ENCODE results near the gene CHKB.

The CHKB gene

DNA sequence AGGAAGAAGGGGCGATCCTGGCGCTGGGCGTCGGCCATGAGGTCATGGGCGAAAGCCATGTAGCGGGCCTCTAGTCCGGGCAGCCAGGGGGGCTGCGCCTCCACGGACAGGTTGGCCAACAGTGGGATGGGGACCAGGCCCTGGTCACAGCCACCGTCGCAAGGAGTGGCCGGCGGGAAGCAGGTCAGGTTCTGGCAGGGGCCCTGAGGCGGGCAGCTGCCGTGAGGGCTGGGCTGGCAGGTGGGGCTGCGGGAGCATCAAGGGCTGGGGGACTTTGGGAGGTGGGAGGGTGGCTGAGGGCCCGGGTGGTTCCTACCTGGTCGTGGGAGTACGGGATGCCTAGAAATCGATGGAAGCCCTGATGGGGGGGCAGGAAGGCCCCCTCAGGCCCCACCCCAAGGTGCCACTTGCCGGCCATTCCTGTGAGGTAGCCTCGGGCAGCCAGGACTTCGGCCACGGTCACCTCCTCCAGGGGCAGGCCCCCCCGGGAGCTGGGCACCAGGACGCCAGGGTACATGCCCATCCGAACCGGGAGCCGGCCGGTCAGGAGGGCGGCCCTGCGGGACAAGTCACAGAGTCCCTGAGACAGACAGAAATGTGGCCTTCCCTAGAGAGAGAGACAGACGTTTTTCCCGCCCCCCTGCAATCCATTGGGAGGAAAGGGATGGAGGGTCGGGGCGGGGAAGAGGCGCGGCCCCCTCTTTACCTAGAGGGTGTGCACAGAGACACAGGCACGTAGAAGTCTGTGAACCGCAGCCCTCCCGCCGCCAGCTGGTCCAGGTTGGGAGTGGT lies 44.4 kb upstream of the CHKB start:
- POLR2A ChIA-PET: interaction anchor here (0.7 to 2.0 kb wide), 4 partner anchors 44 to 118 kb away, joined by 3 to 5 read pairs (median 4); partner anchors contain the start of genes CHKB and SCO2
- CTCF ChIA-PET: interaction anchor here (0.5 to 1.4 kb wide), 3 partner anchors 50 to 91 kb away, joined by 4 to 5 read pairs (median 5); no protein-coding TSS in a partner anchor
- DNase-seq (ENCODE audit: extremely low spot score): no peak
- TF ChIP-seq ARNT (IDR thresholded peaks at IDR 0.05) (no peak), ZNF384 (IDR thresholded peaks at IDR 0.05) (no peak), ELF4 (IDR thresholded peaks at IDR 0.05) (no peak), FOXA1 (IDR thresholded peaks at IDR 0.05) (no peak), SP1 (IDR thresholded peaks at IDR 0.05) (no peak), CTBP1 (IDR thresholded peaks at IDR 0.05; ENCODE audit: borderline replicate concordance) (no peak), LEF1 (IDR thresholded peaks at IDR 0.05; ENCODE audit: borderline replicate concordance) (no peak), HDGF (IDR thresholded peaks at IDR 0.05; ENCODE audit: borderline replicate concordance) (no peak), TARDBP (IDR thresholded peaks at IDR 0.05) (no peak), L3MBTL2 (conservative IDR thresholded peaks at IDR 0.05) (no peak), NFRKB (IDR thresholded peaks at IDR 0.05) (no peak), BHLHE40 (IDR thresholded peaks at IDR 0.05; ENCODE audit: borderline replicate concordance) (no peak), SUZ12 (IDR thresholded peaks at IDR 0.05) (no peak)
- TF ChIP-seq, protein P1, sequence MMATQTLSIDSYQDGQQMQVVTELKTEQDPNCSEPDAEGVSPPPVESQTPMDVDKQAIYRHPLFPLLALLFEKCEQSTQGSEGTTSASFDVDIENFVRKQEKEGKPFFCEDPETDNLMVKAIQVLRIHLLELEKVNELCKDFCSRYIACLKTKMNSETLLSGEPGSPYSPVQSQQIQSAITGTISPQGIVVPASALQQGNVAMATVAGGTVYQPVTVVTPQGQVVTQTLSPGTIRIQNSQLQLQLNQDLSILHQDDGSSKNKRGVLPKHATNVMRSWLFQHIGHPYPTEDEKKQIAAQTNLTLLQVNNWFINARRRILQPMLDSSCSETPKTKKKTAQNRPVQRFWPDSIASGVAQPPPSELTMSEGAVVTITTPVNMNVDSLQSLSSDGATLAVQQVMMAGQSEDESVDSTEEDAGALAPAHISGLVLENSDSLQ (IDR thresholded peaks at IDR 0.05): no peak

DNA sequence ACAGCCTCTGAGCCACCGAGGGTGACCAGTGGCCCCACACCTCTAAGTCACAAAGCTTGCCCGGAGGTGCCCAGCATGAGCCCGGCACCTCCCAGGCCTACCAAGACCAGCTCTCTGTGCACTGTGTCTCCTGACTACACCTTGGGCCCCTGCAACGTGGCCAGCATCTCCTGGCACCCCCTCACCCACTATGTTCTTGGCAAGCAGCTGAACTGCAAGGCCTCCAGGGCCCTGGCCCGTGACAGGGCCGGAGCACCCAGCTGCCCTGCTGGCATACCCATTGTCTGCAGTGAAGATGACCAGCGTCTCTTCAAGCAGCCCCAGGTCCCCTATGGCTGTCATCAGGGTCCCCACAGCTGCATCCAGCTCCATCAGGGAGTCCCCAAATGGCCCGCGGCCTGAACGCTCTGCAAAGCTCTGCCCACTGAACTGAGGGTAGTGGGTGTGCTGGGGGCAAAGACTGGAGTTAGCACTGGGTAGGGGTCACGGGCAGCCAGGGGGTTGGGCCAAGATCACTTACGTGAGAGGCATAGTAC lies 43.7 kb upstream of the CHKB start:
- no peak for DNase-seq (ENCODE audit: extremely low spot score)
- CTCF ChIA-PET: interaction anchor here (0.5 to 1.4 kb wide), 2 partner anchors 50 to 68 kb away, joined by 4 to 5 read pairs; no protein-coding TSS in a partner anchor
- POLR2A ChIA-PET: interaction anchor here (1.2 to 2.0 kb wide), 2 partner anchors 44 to 101 kb away, joined by 4 read pairs; partner anchors contain the start of genes CHKB and SCO2
- TF ChIP-seq SUZ12 (IDR thresholded peaks at IDR 0.05) (no peak), TARDBP (IDR thresholded peaks at IDR 0.05) (no peak), FOXK2 (IDR thresholded peaks at IDR 0.05) (no peak), ZNF384 (IDR thresholded peaks at IDR 0.05) (no peak), NFRKB (IDR thresholded peaks at IDR 0.05) (no peak), SP1 (IDR thresholded peaks at IDR 0.05) (no peak), ARNT (IDR thresholded peaks at IDR 0.05) (no peak)
- TF ChIP-seq, protein P1 (IDR thresholded peaks at IDR 0.05): no peak

DNA sequence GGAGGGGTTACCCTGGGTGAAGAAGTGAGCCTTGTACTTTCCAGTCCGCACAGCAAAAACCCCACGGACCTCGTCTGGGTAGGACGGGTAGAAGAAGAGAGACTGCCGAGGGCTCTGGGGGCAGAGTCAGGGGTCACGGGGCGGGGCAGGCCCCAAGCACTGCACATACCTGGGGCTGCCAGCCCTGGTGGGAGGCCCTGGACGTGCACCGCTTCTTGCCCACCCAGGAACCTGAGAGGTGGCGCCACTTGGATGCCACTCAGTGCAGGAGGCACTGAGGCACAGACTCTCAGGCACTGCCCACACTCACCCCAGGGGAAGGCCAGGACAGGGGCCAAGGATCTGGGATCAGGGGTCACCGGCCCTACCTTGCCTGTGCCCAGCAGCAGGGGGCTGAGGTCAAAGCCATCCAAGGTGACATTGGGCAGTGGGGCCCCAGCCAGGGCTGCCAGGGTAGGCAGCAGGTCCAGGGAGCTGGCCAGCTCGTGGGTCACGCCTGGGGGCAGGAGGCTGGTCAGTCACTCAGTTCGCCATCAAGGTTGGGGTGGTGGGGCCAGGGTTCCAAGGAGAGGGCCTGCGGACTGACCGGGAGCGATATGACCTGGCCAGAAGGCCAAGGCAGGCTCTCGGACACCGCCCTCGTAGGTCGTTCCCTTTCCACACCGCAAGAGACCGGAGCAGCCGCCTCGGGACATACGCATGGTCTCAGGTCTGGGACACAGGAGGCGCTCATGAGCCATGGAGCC lies 43.1 kb upstream of the CHKB start:
- ChIA-PET POLR2A (interaction anchor here (1.2 to 2.0 kb wide), 2 partner anchors 44 to 100 kb away, joined by 4 read pairs; partner anchors contain the start of genes CHKB and SCO2), CTCF (interaction anchor here (1.4 kb wide), 1 partner anchor 69 kb away, joined by 5 read pairs; no protein-coding TSS in a partner anchor)
- TF ChIP-seq, protein P1 (IDR thresholded peaks at IDR 0.05): no peak
- TF ChIP-seq FOXA1 (IDR thresholded peaks at IDR 0.05) (no peak), TARDBP (IDR thresholded peaks at IDR 0.05) (no peak), FOXM1 (IDR thresholded peaks at IDR 0.05; ENCODE audit: borderline replicate concordance) (no peak), LEF1 (IDR thresholded peaks at IDR 0.05; ENCODE audit: borderline replicate concordance) (no peak), SUZ12 (IDR thresholded peaks at IDR 0.05) (no peak), ELF4 (IDR thresholded peaks at IDR 0.05) (no peak), NFRKB (IDR thresholded peaks at IDR 0.05) (no peak), ZNF384 (IDR thresholded peaks at IDR 0.05) (no peak), ARNT (IDR thresholded peaks at IDR 0.05) (no peak), CTBP1 (IDR thresholded peaks at IDR 0.05; ENCODE audit: borderline replicate concordance) (no peak), BHLHE40 (IDR thresholded peaks at IDR 0.05; ENCODE audit: borderline replicate concordance) (no peak), HDGF (IDR thresholded peaks at IDR 0.05; ENCODE audit: borderline replicate concordance) (no peak), L3MBTL2 (conservative IDR thresholded peaks at IDR 0.05) (no peak), SP1 (IDR thresholded peaks at IDR 0.05) (no peak), FOXK2 (IDR thresholded peaks at IDR 0.05) (no peak)
- DNase-seq (ENCODE audit: extremely low spot score): no peak

DNA sequence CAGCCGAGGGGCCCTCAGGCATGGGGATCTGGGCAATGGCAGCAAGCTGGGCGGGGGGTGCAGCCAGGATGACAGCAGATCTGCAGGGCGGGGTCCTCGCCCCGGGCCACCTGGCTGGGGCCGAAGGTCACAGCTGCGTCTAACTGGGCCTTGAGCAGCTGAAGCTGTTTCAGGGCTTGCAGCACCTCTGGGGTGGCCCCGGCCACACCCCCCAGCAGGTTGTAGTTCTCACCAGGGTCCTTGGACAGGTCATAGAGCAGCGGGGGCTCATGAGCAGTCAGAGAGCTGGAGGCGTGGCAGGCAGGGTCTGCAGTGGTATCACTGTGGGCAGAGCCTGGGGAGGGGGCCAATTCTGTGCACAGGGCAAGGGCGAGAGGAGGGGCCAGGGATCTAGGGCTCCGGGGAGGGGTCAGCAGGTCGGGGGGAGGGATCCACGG lies 42.5 kb upstream of the CHKB start:
- TF ChIP-seq ELF4 (IDR thresholded peaks at IDR 0.05) (no peak), L3MBTL2 (conservative IDR thresholded peaks at IDR 0.05) (no peak), FOXK2 (IDR thresholded peaks at IDR 0.05) (no peak)
- CTCF ChIA-PET: no interaction called here
- no peak for DNase-seq (ENCODE audit: extremely low spot score)
- POLR2A ChIA-PET: interaction anchor here (2.0 kb wide), 1 partner anchor 99 kb away, joined by 4 read pairs; the partner anchor contains the start of gene SCO2

DNA sequence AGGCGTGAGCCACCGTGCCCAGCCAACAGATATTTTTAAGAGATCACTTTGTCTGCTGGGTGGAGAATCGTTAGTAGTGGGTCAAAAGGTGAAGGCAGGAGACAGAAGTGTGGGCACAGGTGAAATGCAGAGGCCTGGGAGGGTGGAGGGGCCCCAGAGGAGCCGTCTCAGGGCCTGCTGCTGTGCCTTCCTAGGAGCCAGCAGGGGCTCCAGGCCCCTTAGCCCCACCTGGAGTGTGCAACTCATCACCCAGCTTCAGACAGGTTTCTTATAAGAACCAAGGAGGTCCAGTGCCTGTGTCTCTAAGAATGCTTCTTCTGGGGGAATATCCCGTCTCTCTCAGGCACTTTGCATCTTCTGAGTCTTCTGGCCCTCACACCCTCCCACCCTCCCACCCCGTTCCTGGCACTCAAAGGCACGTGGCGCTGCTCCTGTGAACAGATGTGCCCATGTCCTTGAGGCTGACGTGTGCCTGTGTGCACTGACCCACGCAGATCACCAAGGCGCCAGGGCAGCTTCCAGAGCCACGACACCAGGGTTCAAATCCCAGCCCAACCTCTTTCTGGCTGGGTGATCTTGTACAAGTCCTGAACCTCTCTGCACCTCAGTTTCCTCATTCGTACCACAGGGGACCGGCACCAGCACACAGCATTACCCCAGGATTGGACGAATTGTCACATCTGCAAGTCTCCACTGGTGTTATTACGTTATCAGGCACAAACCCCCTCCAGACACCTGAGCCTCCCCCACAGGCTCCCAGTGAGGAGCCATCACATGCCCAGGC lies 41.9 kb upstream of the CHKB start:
- ChIA-PET POLR2A (interaction anchor here (1.0 kb wide), 1 partner anchor 117 kb away, joined by 3 read pairs; the partner anchor contains the start of genes LMF2 and NCAPH2), CTCF (no interaction called here)
- TF ChIP-seq HDGF (IDR thresholded peaks at IDR 0.05; ENCODE audit: borderline replicate concordance): no peak
- TF ChIP-seq FOXA1 (IDR thresholded peaks at IDR 0.05): no peak
- no peak for TF ChIP-seq TARDBP (IDR thresholded peaks at IDR 0.05)
- no peak for TF ChIP-seq LEF1 (IDR thresholded peaks at IDR 0.05; ENCODE audit: borderline replicate concordance)
- no peak for DNase-seq (ENCODE audit: extremely low spot score)

Measured in HEK293T (cell line).